ENCODE results near the gene HOXC6.

The HOXC6 gene

DNA sequence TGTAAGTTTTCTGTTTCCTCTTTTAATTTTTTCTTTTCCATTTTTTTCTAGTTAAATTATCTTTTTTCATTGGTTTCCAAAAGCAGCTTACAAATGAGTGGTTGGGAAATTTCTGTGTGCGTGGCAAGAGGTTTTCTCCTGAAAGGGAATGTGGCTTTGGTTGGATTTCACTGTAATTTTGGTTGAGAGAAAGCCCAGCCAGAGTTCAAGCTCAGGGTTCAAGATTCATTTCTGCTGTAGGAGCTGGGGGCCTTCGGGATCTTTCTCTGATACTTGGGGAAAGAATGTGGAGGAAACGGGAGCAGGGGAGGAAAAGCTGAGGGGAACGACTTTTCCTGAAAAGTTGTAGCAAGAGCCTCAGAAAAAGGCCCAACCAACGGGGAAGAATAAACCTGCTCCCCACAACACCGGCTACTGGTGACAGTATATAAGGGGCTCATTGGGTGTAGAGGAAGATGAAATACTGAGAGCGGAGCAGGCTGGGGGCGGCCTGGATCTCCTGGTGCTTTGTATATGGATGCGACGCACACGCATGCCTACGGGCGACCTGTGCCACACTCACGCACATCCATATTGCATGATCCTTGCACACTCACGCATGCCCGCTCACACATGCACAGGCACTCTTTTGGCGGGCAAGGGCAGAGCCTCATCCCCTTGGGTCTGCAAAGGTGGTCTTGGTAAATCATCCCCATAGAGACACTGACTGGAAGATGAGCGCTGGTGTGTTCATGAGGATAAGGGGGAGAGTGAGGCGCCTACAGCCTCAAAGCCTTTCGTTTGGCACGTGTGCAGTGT, 41.4 kb upstream of the HOXC6 start:
- no peak for DNase-seq (ENCODE audit: extremely low read depth, low read depth)
- TF ChIP-seq, protein P1, sequence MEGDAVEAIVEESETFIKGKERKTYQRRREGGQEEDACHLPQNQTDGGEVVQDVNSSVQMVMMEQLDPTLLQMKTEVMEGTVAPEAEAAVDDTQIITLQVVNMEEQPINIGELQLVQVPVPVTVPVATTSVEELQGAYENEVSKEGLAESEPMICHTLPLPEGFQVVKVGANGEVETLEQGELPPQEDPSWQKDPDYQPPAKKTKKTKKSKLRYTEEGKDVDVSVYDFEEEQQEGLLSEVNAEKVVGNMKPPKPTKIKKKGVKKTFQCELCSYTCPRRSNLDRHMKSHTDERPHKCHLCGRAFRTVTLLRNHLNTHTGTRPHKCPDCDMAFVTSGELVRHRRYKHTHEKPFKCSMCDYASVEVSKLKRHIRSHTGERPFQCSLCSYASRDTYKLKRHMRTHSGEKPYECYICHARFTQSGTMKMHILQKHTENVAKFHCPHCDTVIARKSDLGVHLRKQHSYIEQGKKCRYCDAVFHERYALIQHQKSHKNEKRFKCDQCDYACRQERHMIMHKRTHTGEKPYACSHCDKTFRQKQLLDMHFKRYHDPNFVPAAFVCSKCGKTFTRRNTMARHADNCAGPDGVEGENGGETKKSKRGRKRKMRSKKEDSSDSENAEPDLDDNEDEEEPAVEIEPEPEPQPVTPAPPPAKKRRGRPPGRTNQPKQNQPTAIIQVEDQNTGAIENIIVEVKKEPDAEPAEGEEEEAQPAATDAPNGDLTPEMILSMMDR (IDR thresholded peaks at IDR 0.05; ENCODE audit: low read depth, low read length) = no peak

DNA sequence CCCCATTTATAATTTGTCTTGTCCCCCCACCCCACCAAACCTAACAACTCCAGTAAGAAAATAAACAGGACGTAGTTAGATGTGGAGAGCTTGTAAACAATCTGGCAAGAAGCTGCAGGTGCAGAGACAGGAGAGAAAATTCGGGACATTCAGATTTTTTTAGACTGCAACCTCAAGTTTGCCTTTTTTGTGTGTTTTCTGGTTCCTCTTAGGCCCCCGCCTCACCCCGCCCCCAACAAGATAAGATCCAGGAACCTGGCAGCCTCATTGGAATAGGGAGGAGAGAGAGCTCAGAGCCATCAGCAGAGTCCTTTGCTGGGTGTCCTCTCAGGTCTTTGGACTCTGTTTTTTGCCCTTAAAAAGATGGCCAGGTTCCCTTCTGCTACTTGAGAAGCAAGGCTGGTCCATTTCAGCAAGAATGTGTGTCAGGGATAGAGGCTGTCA, 40.4 kb upstream of the HOXC6 start:
- DNase-seq (ENCODE audit: extremely low read depth, low read depth) = no peak
- TF ChIP-seq, protein P1 (IDR thresholded peaks at IDR 0.05; ENCODE audit: low read depth, low read length) = no peak

DNA sequence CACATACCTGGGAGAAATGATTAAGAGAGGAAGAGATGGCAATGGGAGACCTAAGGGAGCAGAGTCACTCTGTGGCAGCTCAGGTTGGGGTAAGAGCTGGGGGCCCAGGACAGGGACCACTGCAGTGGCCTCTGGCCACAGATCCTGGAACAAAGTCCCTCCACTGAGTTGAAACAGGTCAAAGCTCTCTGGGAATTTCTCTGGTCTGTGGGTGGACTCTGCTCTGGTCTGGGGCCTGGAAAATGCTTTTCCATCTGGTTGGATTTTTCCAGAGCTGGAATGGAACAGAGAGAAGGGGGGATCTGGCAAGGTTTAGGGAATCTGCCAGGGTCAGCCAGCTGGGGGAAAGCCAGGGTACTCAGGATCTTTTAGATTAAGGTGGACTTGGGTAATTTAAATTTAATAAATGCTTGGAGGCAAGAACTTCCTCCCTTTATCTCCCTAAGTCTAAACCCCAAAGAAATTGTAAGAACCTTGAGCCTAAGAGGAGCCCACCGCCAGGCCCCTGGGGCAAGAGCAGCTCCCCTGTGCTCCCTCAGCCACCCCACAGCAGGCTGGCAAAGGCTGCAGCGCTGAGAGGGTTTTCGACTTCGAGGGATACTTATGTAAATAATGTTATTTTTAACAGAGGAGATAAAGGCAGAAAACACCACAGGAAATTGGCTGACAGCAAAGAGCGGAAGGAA, 39.6 kb upstream of the HOXC6 start:
- TF ChIP-seq, protein P1 (IDR thresholded peaks at IDR 0.05; ENCODE audit: low read depth, low read length) = no peak
- no peak for DNase-seq (ENCODE audit: extremely low read depth, low read depth)

DNA sequence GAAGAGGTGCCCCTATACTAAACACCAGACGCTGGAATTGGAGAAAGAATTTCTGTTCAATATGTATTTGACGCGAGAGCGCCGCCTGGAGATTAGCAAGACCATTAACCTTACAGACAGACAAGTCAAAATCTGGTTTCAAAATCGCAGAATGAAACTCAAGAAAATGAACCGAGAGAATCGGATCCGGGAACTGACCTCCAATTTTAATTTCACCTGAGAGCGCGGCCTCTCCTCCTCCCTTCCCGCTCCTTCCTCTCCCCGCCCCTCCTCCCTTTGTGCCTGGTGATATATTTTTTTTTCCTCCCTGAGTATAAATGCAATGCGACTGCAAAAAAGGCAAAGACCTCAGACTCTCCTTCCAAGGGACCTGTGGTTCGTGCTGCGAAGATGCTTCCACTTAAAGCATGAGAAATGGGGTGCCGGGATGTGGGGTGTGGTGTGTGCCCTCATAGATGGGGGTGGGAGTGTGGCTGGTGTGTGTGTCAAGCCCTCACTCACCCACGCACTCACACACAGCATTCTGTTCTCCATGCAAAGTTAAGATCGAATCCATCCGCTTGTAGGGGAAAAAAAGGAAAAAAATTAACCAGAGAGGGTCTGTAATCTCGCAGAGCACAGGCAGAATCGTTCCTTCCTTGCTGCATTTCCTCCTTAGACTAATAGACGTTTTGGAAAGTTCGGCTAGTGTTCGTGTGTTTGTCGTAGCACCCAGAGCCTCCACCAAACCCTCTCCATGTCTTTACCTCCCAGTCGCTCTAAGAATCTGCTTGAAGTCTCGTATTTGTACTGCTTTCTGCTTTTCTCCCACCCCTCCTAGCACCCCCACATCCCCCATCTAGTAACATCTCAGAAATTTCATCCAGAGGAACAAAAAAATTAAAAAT, 38.8 kb upstream of the HOXC6 start:
- TF ChIP-seq, protein P1 (IDR thresholded peaks at IDR 0.05; ENCODE audit: low read depth, low read length) = peak; percentile 50
- peak; percentile 7 for DNase-seq (ENCODE audit: extremely low read depth, low read depth)

DNA sequence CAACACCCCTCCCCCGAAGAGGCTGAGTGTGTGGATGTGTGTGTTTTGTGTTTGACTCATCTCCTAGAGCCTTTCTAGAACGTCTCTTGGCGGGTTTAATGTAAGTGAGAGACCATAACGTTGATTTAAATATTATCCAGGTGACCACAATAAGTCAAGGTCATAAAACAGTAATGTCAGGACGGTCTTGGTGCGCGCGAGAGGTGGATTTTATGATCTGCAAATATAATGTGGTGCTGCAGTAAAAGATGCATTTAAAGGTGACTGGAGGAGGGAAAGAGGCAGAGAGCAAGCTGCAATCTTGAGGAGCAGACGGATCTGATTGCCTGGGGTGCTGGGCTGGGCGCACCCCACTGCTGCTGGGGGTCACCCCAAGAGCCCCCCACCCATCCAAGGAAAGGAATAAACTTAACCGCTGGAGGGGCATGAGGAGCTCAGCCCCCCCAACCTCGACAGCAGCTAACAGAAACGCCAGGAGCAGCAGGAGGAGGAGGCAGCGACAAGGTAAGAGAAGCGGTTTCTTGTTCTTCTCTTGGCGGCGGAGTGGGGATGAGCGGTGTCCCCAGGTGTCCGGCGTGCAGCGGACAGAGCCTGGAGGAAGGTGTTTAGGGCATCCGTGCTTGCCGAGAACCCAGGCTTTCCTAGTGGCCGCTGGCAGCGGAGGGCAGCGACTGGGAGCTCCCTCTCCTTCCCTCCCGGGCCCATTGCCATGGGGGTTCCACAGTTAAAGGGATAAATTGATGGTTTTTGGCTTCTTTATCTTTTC, 37.7 kb upstream of the HOXC6 start:
- DNase-seq (ENCODE audit: extremely low read depth, low read depth) = no peak
- TF ChIP-seq, protein P1 (IDR thresholded peaks at IDR 0.05; ENCODE audit: low read depth, low read length) = no peak

DNA sequence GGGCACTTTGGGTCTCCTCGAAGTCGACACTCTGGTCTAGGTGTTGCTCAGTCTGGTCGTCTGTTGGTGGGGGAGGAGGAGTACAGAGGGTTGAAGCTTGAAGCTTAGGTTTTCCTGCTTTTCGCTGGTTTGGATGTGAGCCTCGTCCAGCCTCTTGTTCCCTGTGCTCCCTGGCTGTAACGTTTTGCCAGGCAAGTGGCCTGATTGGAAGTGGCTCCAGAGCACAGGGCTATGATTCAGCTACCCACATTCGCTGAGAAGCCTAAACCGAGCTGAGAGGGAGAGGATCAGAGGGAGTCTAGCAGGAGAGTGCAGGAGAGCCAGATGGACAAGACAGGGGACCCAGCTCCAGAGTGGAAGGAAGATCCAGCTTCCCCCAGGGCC, 37.2 kb upstream of the HOXC6 start:
- DNase-seq (ENCODE audit: extremely low read depth, low read depth) = no peak
- TF ChIP-seq, protein P1 (IDR thresholded peaks at IDR 0.05; ENCODE audit: low read depth, low read length) = no peak

All from AG09319 (cell line).